Astrocyte of the cerebellum (primary cell): ENCODE data around the gene DOK3.

Experiments
- DNase-seq: peaks from one replicate; pipeline ENCODE4 v3.0.0-alpha.2; 2011; ENCODE audit warnings: low read depth
- H3K4me3 ChIP-seq: 2 replicates; pipeline ENCODE4 v1.5.1; 2011; ENCODE audit warnings: mild to moderate bottlenecking, low read depth, low read length, moderate library complexity
- in situ Hi-C: cut with HindIII; loops from 2 replicates; pipeline ENCODE4 v1.10.0; 2017; ENCODE audit warnings: low sequenced_read_pairs
- TF ChIP-seq, protein P1 (sequence below): IDR thresholded peaks from 2 replicates; pipeline ENCODE4 v1.5.1; 2012; ENCODE audit warnings: low read length, low read depth, moderate library complexity, mild to moderate bottlenecking; ENCODE audit errors: missing control alignments

Gene DOK3

GRCh38 chr5:177494346-177495195, 15.1 kb downstream of the DOK3 start:
- peak; percentile 73 for DNase-seq
- in situ Hi-C loops: no loop called here
- H3K4me3 ChIP-seq: peak overlapping the region; percentile 83

GRCh38 chr5:177493795-177494345, 15.8 kb downstream of the DOK3 start:
- in situ Hi-C loops: no loop called here
- TF ChIP-seq, protein P1, sequence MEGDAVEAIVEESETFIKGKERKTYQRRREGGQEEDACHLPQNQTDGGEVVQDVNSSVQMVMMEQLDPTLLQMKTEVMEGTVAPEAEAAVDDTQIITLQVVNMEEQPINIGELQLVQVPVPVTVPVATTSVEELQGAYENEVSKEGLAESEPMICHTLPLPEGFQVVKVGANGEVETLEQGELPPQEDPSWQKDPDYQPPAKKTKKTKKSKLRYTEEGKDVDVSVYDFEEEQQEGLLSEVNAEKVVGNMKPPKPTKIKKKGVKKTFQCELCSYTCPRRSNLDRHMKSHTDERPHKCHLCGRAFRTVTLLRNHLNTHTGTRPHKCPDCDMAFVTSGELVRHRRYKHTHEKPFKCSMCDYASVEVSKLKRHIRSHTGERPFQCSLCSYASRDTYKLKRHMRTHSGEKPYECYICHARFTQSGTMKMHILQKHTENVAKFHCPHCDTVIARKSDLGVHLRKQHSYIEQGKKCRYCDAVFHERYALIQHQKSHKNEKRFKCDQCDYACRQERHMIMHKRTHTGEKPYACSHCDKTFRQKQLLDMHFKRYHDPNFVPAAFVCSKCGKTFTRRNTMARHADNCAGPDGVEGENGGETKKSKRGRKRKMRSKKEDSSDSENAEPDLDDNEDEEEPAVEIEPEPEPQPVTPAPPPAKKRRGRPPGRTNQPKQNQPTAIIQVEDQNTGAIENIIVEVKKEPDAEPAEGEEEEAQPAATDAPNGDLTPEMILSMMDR: no peak
- no peak for DNase-seq
- peak overlapping the region; percentile 83 for H3K4me3 ChIP-seq

More at GRCh38 chr5:177494346-177495195, 15.1 kb downstream of the DOK3 start:
- TF ChIP-seq, protein P1: peak; percentile 48

DNA sequence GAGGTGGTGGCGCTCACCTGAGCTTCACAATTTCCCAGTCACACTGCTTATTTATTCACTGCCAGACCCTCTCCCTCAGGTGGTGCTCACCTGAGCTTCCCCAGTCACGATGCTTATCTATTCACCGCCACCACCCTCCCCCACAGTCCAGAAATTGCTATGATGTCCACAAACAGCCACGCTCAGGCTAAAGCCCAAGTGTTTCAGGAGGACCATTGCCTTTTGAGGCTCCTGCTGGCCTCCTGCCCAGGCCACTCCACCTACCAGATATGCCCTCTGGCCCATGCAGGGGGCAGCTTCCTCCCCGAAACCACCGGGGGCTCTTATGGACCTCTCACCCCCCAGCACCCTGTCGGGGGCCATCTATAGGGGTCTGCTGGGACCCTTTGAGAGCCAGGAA, 16.8 kb downstream of the DOK3 start:
- H3K4me3 ChIP-seq: no peak overlapping the region
- TF ChIP-seq, protein P1: no peak
- in situ Hi-C loops: no loop called here
- no peak for DNase-seq

DNA sequence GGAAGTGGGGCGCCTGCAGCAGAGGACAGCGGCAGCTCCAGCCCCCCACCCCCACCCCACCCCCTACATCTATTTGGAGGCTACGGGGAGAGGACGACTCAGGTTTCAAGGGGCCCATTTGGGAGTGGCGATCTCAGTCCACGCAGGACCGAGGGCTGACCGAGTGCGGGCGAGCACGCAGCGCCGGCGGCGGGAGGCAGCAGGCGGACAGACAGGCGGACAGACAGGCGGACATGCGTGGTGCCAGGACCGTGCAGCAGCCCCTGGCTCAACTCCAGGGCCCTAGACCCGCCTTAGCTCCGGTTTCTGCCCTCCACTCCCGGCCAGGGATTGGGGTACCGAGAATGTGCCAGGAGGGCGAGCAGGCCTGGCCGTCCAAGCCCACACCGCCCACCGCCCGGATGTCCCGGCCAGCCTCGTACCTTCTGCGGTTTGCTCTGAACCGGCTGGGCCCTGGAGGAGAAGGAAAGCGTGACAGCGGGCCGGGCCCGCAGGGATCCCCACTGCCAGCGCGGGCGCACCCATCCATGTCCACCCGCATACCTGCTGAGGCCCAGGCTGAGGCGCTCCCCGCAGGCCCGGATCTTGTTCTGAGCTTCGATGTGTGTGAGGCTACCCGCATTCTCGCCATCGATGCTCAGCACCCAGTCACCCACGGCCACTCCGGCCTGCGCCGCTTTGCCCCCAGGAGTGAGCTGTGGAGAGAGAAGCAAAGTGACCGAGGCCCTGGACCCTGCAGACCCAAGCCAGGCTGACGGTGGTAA, 17.5 kb downstream of the DOK3 start:
- in situ Hi-C loops: no loop called here
- TF ChIP-seq, protein P1: no peak
- DNase-seq: no peak
- H3K4me3 ChIP-seq: no peak overlapping the region

GRCh38 chr5:177491429-177491945, 18.1 kb downstream of the DOK3 start:
- TF ChIP-seq, protein P1: peak; percentile 71
- in situ Hi-C loops: no loop called here
- no peak for DNase-seq
- H3K4me3 ChIP-seq: no peak overlapping the region

GRCh38 chr5:177490992-177491391, 18.6 kb downstream of the DOK3 start:
- in situ Hi-C loops: no loop called here
- TF ChIP-seq, protein P1: no peak
- DNase-seq: no peak
- no peak overlapping the region for H3K4me3 ChIP-seq
